Measurements from ENCODE around the gene MMAB. TPM values are rescaled to one million over a fixed set of nuclear protein-coding genes. Genes with fewer than 3 reads are reported as not detected.

The MMAB gene
- total and polyA plus RNA-seq, 2 of the 13 experiments (the other 11 are each of a cell fraction or from before 2014, with no cell fraction given): 26.1 to 77.3 TPM

DNA sequence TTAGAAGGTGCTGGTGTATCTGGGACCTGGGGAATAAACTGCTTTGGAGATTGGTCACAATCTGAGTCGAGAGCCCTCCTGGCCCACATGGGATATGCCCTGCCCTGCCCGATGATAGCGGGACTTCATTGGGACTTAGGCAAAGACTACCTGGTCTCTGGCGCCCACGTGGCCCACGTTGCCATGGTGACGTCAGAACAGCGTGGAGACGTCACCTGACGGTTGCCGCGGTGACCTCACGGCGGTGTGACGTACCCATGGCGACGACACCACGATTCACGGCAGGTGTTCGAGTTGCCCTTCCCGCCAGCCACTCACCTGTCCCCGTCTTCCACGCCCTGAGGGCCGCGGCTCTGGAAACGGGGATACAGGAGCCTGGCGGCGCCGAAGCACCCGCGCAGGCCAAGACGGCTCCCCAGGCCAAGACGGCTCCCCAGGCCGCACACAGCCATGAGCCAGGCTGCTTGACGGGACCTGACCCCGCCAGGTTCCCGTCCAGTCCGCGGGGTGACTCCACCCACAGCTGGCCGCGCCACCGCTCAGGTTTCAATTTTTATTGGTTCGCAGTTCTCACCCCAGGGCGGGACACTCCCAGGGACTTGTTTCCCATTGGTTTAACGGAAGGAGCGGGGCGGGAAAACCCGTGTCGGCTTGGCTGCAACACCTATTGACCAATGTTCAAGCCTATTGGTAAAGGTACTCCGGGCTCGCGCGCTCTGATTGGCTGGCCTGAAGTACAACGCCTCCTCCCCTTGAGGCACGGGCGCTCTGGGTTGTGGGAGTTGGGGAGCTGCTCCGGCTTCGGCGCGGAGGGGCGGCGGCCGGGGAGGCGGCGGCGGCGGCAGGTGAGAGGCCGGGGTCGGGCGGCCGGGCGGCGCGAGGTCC, at the start of gene MMAB, which contains the start of gene MVK (continued):
- peak; percentile 98 for TF ChIP-seq CREM (IDR thresholded peaks at IDR 0.05)
- TF ChIP-seq CREM (CRISPR knock-in tag; IDR thresholded peaks at IDR 0.05): peak; percentile 93
- TF ChIP-seq JARID2 (CRISPR knock-in tag; IDR thresholded peaks at IDR 0.05; ENCODE audit: insufficient replicate concordance): no peak
- TF ChIP-seq ZNF749 (CRISPR knock-in tag; IDR thresholded peaks at IDR 0.05; ENCODE audit: borderline replicate concordance): 0 out of 2 replicates have a peak, but pooled peaks have one; percentile 54
- no peak for TF ChIP-seq GTF3A (CRISPR knock-in tag; conservative IDR thresholded peaks at IDR 0.05)
- TF ChIP-seq RFXAP (CRISPR knock-in tag; IDR thresholded peaks at IDR 0.05; ENCODE audit: borderline replicate concordance): peak; percentile 80; the same call in 1 of the 2 replicates
- TF ChIP-seq FOXK1 (CRISPR knock-in tag; IDR thresholded peaks at IDR 0.05; ENCODE audit: borderline replicate concordance, low read depth): peak; percentile 69; the same call in 1 of the 2 replicates
- TF ChIP-seq ZNF180 (CRISPR knock-in tag; IDR thresholded peaks at IDR 0.05; ENCODE audit: borderline replicate concordance, low read depth): no peak
- peak; percentile 63 for TF ChIP-seq ZNF768 (CRISPR knock-in tag; IDR thresholded peaks at IDR 0.05)
- TF ChIP-seq ZNF34 (CRISPR knock-in tag; IDR thresholded peaks at IDR 0.05; ENCODE audit: borderline replicate concordance): no peak; the same call in 1 of the 2 replicates
- TF ChIP-seq HDAC1 (CRISPR knock-in tag; IDR thresholded peaks at IDR 0.05): peak; percentile 97
- no peak for TF ChIP-seq ZNF737 (CRISPR knock-in tag; IDR thresholded peaks at IDR 0.05; ENCODE audit: borderline replicate concordance)
- no peak for TF ChIP-seq NFATC3 (CRISPR knock-in tag; IDR thresholded peaks at IDR 0.05)
- TF ChIP-seq BCL6 (CRISPR knock-in tag; IDR thresholded peaks at IDR 0.05): peak; percentile 45
- peak; percentile 87 for TF ChIP-seq NR2C2 (CRISPR knock-in tag; IDR thresholded peaks at IDR 0.05; ENCODE audit: borderline replicate concordance)
- TF ChIP-seq ETV6 (CRISPR knock-in tag; conservative IDR thresholded peaks at IDR 0.05): peak; percentile 43; the same call in 1 of the 2 replicates
- no peak for TF ChIP-seq ZNF841 (CRISPR knock-in tag; IDR thresholded peaks at IDR 0.05; ENCODE audit: borderline replicate concordance)
- TF ChIP-seq JUN (CRISPR knock-in tag; IDR thresholded peaks at IDR 0.05): peak; percentile 78
- 0 out of 2 replicates have a peak, but pooled peaks have one; percentile 56 for TF ChIP-seq ZBTB42 (CRISPR knock-in tag; IDR thresholded peaks at IDR 0.05)
- TF ChIP-seq ZFAT (CRISPR knock-in tag; conservative IDR thresholded peaks at IDR 0.05): no peak
- peak; percentile 97; the same call in 1 of the 2 replicates for TF ChIP-seq MYC (CRISPR knock-in tag; IDR thresholded peaks at IDR 0.05; ENCODE audit: borderline replicate concordance)
- TF ChIP-seq, protein P1, sequence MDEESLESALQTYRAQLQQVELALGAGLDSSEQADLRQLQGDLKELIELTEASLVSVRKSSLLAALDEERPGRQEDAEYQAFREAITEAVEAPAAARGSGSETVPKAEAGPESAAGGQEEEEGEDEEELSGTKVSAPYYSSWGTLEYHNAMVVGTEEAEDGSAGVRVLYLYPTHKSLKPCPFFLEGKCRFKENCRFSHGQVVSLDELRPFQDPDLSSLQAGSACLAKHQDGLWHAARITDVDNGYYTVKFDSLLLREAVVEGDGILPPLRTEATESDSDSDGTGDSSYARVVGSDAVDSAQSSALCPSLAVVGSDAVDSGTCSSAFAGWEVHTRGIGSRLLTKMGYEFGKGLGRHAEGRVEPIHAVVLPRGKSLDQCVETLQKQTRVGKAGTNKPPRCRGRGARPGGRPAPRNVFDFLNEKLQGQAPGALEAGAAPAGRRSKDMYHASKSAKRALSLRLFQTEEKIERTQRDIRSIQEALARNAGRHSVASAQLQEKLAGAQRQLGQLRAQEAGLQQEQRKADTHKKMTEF (CRISPR knock-in tag; IDR thresholded peaks at IDR 0.05): peak; percentile 85
- peak; percentile 91 for TF ChIP-seq ERF (CRISPR knock-in tag; IDR thresholded peaks at IDR 0.05)
- TF ChIP-seq, protein P2, sequence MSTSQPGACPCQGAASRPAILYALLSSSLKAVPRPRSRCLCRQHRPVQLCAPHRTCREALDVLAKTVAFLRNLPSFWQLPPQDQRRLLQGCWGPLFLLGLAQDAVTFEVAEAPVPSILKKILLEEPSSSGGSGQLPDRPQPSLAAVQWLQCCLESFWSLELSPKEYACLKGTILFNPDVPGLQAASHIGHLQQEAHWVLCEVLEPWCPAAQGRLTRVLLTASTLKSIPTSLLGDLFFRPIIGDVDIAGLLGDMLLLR (CRISPR knock-in tag; IDR thresholded peaks at IDR 0.05): peak; percentile 95
- peak; percentile 74; the same call in 1 of the 2 replicates for TF ChIP-seq ARID2 (CRISPR knock-in tag; IDR thresholded peaks at IDR 0.05; ENCODE audit: borderline replicate concordance)
- TF ChIP-seq ZNF432 (CRISPR knock-in tag; IDR thresholded peaks at IDR 0.05; ENCODE audit: borderline replicate concordance): no peak
- no peak; the same call in 1 of the 2 replicates for TF ChIP-seq TOE1 (CRISPR knock-in tag; IDR thresholded peaks at IDR 0.05)

All from HepG2 (cell line).